Inflammatory macrophage treated with lipopolysaccharide for 1 hour (primary cell): ENCODE measurements around the gene IQGAP1.
A peak's percentile ranks its signal among the peaks of the same experiment; 100 is the strongest.

Experiments used
- DNase-seq, 2 donors: peaks; one replicate each; pipeline ENCODE4 v3.0.0-alpha.2; 2020 to 2022

Gene IQGAP1

DNA sequence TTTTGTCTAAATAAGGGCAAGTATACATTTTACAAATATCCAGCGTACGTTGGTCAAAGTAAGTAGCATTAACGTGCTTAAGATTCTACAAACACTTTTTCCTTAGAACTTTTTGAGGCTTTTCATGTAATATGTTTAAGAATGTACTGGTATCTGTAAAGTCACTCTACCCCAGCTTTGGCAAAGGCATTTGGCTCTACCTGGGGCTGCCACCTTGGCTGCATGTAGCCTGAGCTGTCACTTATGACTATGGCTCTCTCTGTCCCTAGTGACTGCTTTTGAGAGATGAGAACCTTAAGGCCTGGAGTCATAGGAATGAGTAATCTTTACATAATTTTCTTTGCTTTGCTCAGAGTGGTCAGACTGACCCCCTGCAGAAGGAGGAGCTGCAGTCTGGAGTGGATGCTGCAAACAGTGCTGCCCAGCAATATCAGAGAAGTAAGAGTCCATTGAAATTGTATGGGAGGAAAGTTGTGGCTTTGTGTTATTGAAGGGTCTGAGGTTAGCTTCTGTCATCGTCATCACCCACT lies 61.2 kb downstream of the IQGAP1 start:
- DNase-seq = no peak

DNA sequence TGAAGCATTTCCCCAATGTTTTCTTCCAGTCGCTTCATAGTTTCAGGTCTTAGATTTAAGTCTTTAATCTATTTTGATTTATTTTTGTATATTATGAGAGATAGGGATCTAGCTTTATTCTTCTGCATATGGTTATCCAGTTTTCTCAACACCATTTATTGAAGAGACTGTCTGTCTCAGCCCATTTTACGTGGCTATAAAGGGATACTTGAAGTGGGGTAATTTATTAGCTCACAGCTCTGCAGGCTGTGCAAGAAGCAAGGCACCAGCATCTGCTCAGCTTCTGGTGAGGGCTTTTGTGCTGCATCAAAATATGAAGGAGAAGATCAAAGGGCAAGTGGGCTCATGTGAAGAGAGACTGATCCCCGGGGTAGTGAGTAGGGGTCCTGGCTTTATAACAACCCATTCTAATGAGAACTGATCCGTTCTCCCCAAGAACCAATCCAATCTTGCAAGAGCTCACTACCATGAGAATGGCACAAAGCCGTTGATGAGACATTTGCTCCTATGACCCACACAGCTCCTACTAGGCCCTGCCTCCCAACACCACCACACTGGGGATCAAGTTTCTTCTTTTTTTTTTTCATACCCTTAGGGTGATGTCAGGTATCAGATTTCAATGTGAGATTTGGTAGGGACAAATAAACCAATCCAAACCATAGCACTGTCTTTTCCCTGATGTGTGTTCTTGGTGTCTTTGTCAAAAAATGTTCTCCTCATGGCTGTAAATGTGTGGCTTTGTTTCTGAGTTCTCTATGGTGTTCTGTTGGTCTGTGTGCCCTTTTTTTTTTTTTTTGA lies 63.2 kb downstream of the IQGAP1 start:
- DNase-seq = no peak

GRCh38 chr15:90456236-90456635 lies 68.2 kb downstream of the IQGAP1 start:
- DNase-seq = no peak

- no peak for DNase-seq
Measured at GRCh38 chr15:90458061-90458460, 70.0 kb downstream of the IQGAP1 start.

DNA sequence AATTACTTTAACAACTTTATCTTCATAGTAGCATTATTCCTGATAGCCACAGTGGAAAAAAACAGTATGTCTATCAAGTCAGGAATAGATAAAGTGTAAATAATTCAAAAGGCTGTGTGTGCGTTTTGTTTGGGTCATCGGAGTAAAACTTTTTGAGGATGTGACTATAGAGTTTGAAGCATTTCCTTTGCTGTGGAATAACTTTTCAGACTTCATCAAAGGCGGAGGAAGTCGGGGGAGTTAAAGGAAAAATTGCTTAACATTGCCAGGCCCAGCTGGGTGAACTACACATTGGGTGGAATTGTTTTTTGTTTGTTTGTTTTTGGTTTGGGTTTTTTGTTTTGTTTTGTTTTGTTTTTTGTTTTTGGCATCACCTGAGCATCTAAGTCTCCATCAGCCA lies 71.3 kb downstream of the IQGAP1 start:
- peak; percentile 45 to 47 for DNase-seq

- no peak for DNase-seq
Measured at GRCh38 chr15:90460142-90460824, 72.2 kb downstream of the IQGAP1 start.

- peak; percentile 72 to 96 for DNase-seq
Measured at GRCh38 chr15:90463381-90463780, 75.3 kb downstream of the IQGAP1 start.

GRCh38 chr15:90465140-90465929 lies 77.3 kb downstream of the IQGAP1 start:
- DNase-seq = no peak

- DNase-seq = no peak
Measured at GRCh38 chr15:90465930-90466567, 78.0 kb downstream of the IQGAP1 start.

DNA sequence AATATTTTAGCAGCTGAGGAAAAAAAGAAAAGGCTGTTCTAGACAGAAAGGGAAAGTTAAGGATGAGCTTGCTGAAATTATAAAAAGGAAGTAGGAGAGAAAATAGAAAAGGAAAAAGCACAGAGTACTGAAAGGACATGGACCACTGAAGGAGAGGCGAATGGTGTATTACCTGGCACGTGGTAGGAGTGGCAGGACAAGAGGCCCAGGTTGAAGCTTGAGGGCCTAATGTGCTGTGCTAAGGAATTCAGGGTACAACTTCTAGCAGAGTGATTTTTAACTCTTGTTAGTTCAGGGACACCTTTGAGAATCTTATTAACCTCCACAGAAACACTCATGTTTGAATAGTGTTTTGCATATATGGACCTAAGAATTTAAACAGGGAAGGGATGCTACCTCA lies 81.7 kb downstream of the IQGAP1 start:
- DNase-seq = no peak

DNA sequence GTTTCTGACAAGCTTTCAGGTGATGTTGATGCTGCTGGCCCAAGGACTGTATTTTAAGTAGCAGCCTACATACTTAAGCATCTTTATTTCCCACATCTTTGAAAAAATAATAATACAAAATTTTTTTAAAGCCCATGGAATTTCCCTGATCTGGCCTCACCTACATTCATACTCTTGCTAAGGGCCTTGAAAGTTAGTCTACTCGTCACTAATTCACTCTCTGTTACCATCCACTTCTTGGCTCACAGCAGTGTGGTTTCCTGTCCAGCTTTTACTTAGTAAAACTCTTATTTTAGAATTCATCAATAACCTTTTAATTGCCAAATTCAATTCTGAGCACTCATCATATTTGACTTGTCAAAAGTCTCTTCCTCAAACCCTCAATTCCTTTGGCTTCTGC lies 82.4 kb downstream of the IQGAP1 start:
- no peak for DNase-seq

GRCh38 chr15:90471126-90471525 lies 83.1 kb downstream of the IQGAP1 start:
- DNase-seq = no peak

DNA sequence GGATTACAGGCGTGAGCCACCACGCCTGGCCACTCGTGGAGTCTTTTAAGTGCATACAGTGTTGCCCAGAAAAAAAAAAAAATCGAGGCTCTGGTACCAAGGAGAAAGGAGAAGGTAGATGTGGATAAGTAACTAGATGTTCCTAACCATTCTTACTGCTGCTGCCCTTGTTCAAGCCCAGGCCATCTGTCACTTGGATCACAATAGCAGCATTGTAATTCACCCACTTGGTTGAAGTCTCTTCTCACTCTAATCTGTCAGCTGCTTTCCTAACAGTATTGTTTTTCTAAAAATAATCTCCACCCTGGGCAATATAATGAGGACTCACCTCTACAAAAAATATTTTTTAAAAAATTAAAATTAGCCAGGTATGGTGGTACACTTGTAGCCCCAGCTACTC lies 83.7 kb downstream of the IQGAP1 start:
- no peak for DNase-seq

DNA sequence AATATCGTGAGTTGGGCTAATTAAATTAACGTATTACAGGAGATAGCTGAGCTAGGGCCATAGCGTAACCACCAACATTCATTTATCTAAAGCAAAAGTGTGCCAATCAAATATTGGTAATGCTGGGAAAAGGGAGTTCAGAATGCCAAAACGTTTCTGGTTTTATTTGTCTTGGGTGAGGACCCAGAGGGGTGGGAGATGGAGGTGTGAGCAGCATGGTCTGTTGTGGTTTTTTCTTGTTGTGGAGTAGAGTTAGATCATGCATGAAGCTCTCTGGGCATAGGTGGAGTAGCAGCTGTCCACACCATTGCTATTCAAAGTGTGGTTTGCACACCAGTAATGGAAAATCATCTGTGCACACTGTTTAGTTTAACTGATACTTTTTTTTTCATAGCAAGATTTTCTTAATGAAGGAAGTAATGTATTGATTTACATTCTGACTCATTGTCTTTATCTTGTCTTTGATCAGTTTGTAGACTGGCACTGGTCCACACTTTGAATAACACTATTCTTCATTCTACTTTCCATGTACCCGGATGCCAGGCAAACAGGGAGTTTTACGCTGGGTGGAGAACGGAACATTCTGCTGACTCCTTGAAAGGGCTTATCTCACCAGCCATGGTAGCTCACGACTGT lies 90.9 kb downstream of the IQGAP1 start:
- no peak for DNase-seq

DNA sequence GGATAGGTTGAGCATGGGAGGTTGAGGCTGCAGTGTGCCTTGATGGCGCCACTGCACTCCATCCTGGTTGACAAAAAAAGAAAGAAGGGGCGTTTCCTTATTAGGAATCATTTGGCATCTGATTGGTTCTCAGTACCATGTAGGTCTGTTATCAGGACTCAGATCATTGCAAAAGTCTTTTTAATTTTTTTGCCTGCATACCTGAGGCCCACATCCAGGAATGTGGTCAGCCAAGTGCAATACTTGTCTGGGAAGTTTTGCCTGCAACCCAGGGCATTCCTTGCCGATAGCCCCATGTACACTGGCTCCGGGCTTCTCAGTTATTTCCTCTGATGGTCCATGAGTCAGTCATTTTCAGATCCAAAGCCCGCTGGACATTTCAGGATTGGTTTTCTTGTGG lies 91.6 kb downstream of the IQGAP1 start:
- DNase-seq = no peak

- peak; percentile 56 to 79 for DNase-seq
Measured at GRCh38 chr15:90481023-90481422, 93.0 kb downstream of the IQGAP1 start.

DNA sequence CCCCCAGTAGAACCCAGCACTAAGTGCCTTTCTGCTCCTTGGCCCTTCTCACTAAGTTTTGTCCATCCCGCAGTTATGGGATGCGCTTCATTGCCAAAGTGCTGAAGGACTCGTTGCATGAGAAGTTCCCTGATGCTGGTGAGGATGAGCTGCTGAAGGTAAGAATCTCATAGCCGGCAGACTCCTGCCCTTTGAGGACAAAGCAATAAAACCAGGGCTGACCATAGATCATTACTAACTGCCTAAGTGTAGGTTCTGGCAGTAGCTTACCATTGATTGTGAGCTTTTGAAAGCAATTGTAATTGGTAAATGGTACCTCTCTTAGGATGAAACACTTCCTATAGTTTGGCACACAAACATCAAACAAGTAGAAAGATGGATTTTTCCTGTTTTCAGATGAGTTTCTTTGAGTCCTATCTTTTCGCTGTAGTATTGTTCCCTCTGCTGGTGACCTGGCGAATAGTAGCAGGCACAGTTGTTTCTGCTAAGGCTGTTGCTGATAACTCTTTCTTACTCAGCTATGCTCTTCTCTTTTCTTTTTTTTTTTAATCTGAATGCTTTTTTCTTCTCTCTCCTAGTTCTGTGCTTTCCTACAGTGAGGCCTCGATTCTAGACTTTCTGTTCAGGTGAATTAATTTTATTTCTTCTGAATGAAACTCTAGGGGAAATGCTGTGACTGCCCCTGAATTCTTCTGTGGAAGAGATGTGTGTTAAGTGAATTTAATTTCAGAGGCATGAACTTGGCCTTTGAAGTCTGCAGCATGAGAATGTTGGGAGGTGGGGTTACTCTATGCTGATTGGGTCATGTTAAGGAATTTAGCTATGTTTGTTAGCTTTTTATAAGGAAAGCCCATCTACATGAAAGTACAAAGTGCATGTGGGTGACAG lies 94.3 kb downstream of the IQGAP1 start:
- peak in 1 of 2 donors; percentile 34 for DNase-seq

GRCh38 chr15:90483012-90483307 lies 94.9 kb downstream of the IQGAP1 start:
- no peak for DNase-seq

GRCh38 chr15:90483637-90484036 lies 95.6 kb downstream of the IQGAP1 start:
- no peak for DNase-seq

GRCh38 chr15:90487186-90487585 lies 99.1 kb downstream of the IQGAP1 start:
- no peak for DNase-seq

DNA sequence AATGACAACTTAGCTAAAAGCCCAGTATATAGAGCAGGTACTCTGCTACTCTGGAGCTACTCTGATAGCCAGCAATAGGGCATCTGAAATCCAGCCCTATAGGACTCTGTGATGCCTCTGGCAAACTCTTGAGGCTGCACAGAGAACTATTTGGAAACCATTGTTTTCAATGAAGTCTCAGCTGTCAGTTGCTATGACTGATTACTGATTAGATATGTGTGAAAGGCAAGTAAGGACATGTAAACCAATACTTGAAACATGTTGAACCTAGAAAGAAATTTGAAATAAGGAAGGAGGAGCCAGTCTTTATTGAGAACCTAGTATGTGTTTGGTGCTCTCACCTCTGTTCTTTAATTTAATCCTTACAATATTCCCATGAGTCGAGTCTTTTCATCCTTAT lies 101.5 kb downstream of the IQGAP1 start:
- no peak for DNase-seq

- no peak for DNase-seq
Measured at GRCh38 chr15:90489944-90490343, 101.9 kb downstream of the IQGAP1 start.
